ENCODE results near the gene MYO3B. TPM values are rescaled to one million over a fixed set of nuclear protein-coding genes. Genes with fewer than 3 reads are reported as not detected.
"Not testable (repeated sequence)": the region's sequence is repeated elsewhere in the genome, so short reads cannot be mapped to it uniquely, and the experiment has no call there.

The MYO3B gene
- total RNA-seq, 1 experiment from 2014 or later = not detected

DNA sequence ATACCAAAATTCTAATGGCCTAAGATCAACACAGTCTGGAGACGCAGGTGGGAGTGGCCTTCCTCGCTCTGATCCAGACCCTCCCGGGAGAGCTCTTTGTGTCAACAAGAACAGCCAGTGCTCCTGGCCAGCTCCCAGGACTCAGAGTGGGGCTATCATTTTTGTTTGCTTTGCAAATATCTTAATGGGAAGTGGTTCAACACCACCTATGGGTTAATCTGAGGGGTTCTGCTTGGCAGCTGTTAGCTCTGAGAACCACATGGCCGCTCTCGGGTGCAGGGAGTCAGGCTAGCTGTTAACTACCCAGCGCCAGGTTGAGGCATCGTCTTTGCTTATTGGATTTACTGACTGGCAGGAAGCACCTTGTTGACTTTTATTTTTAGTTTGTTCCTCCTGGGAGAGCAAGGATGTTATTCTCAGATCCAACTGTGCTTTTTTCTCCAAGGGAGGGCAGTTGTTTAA is 352.4 kb downstream of the MYO3B start:
- no peak for DNase-seq (ENCODE audit: extremely low read depth, low read depth)

DNA sequence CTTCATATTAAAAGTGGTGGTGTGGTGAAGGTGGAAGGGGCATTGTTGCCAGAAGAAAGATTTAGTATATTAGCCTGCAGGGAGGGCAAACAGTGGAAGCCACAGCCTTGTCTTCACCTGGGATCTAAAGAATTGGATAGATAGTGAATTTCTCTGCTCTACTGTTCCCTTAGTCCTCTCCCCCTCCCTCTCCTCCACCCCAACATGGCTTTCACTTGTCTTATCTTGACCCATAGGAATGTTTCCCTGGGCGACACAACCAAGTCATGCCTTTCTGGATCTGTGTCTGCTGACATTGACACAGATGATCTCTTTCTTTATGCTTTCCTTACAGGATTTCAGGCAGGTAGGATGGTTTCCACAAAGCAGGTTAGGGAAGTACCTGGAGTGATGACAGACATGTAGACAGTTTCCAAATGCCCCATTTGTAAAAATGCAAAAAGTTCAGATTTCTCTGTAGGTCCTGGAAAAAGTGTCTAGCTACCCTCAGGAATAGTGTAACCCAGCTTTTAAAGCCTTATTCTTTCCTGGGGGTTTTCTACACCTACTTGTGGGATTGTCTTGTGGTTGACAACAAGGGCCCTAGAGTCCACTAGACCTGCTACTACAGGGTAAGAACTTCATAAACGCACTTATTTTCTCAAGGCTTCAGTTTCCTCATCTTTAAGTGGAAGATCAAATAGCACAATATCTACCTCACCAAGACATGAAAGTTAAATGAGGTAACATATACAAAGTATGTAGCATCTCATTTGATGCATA is 353.0 kb downstream of the MYO3B start:
- no peak for DNase-seq (ENCODE audit: extremely low read depth, low read depth)

DNA sequence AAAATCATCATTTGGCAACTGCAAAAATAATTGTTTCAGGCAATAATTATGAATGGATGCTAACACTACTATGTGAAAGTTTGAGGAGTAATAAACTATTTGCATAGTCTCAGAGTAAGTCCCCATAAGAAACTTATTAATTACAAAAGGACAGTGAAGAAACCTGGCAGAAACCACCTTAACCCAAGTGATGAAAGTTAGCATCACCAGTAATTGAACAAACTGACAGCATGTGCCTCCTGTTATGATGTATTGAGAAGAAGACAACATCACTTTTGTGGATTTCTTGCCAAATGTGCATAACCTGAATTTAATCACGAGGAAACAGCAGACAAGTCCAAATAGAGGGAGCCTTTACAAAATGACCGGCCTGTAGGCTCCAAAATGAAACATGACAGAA is 353.9 kb downstream of the MYO3B start:
- DNase-seq (ENCODE audit: extremely low read depth, low read depth) = no peak

DNA sequence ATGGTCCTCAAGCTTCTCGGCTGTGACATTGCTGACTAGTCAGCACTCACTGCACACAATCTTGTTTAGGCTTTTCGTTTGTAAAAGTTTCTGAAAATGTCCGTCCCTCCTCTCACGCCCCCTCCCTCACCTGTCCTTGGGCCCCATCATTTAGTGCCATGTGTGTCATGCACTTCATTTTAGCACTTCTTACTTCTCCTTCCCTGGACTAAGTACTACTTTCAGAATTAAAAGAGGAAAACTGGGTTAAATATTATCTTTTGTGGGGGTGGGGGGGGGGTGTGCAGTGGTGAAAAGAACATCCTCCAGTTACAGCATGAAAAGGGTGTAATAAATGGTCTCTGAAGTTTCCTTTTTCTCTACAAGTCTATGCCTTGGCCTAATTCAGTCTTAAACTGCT is 355.2 kb downstream of the MYO3B start:
- no peak for DNase-seq (ENCODE audit: extremely low read depth, low read depth)

DNA sequence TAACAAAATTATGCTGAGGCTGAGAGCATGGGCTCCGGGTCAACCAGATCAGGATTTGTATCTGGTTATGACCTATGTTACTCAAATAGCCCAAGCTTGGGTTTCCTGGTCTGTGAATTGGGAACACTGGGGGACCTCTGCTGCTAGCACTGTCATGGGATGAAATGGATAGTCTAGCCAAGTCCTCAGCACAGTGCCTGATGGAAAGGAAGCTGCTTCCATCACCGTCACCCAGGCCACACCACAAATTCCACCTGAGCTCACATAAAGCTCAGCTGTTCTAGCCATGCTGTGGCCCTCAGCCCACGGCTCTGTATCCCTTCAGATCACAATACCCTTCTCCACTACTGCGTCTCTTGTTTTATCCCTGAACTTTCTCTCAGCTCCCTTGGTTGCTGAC is 357.6 kb downstream of the MYO3B start:
- DNase-seq (ENCODE audit: extremely low read depth, low read depth) = no peak

DNA sequence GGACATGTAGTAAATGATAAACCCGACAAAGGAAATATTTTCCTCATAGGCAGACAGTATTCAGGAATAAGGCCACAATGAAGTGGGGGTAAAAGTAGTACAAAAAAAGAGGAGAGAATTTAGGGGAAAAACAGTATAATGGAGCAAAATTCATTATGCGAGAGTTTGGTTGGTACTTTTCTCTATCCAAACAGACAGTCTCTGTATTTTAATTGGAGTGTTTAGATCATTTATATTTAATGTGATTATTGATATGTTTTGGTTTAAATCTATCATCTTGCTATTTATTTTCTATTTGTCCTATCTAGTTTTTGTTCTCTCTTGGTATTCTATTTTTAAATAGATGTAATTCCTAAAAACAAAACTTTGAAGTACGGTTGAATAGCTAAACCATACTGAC is 366.9 kb downstream of the MYO3B start:
- DNase-seq (ENCODE audit: extremely low read depth, low read depth) = no peak

DNA sequence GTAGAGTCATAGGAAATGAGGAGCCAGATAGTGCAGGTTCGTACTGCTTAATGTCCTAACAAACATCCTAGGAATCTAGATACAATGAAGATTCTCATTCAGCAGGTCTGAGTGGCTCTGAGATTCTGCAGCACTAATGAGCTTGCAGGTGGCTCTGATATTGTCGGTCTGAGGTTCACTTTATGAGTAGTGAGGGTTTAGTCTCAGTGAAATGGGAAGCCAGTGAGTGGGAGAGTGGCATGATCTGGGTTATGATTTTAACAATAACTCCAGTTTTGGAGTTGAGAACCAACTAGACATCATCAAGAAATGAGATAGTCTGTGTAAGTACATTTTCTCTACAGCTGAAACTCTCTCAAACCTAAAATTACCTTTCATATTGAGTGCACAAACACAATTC is 370.4 kb downstream of the MYO3B start:
- DNase-seq (ENCODE audit: extremely low read depth, low read depth) = no peak

DNA sequence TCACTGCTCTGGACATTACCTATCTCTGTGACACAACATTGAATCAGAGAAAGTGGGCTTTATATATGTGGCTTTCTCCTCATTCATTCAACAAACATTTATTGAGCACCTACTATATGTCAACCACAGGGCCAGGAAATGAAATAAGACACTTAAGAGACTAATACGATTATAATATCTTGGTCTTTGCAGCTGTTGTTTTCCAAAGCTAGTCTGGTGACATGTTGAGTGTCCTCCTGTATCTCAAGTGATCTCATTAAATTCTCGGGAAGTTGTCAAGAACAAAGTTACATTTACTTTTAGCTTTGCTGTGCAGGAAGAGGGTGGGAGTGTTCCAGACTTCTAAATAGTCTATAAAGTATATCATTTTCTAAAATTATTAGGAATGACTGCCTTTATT is 372.6 kb downstream of the MYO3B start:
- no peak for DNase-seq (ENCODE audit: extremely low read depth, low read depth)

DNA sequence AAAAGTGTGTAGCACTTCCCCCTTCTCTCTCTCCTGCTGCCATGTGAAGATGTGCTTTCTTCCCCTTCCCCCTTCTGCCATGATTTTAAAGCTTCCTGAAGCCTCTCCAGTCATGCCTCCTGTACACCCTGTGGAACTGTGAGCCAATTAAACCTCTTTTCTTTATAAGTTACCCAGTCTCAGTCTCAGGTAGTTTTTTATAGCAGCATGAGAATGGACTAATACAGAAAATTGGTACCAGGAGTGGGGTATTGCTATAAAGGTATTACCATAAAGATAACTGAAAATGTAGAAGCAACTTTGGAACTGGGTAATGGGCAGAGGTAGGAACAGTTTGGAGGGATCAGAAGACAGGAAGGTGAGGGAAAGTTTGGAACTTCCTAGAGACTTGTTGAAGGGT is 374.0 kb downstream of the MYO3B start:
- not testable (repeated sequence) for DNase-seq (ENCODE audit: extremely low read depth, low read depth)

DNA sequence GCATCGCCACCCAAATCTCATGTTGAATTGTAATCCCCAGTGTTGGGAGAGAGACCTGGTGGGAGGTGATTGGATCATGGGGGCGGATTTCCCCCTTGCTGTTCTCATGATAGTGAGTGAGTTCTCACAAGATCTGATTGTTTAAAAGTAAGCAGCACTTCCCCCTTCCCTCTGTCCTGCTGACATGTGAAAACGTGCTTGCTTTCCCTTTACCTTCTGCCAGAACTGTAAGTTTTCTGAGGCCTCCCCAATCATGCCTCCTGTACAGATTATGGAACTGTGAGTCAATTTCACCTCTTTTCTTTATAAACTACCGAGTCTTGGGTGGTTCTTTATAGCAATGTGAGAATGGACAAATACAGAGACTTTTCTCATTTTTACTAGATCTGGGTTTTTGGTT is 375.8 kb downstream of the MYO3B start:
- DNase-seq (ENCODE audit: extremely low read depth, low read depth) = no peak

DNA sequence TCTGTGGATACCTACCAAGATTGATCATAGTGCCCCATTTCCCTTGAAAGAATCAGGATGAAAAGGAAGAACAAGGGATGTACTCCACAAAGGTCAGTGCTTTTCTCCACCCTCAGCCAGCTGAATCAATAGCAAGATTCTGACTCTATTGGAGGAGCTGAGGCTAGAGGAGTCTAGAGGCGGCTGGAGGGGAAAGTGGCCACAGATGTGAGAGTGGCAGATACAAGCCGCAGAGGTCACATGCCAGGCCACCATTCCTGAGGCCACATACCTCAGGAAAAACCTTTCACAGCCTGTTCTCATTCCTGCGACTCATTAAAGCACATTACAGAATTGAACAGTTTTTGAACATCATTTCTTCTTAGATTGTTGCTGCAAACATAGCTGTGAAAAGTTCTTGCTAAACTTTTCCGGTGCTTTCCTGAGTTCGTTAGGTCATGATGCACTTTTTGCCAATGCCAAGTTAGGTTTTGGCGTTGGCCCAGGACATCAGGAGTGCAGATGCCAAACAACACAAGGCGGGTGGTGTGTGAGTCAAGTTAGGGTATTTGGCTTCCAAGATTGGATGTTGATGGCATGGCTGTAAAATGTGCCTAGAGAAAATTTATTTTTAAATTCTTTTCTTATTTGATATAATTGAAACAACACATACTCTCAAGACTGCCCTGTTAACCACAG is 376.5 kb downstream of the MYO3B start:
- DNase-seq (ENCODE audit: extremely low read depth, low read depth) = no peak

DNA sequence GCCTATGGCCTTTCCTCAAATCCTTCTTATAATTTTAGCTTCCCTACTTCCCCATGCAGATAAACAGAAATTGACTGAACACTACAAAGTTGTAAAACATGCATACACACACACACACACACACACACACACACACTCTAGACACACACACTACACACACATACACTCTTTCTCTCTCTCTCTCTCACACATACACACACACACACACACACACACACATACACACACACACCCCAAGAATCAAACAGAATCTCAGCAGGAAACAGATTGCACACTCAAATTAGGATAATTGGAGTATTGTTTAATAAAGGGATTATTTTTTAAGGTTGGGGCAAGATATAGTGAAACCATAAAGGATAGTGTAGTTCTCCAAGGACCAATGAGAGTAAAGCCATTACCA is 385.0 kb downstream of the MYO3B start:
- DNase-seq (ENCODE audit: extremely low read depth, low read depth) = no peak

DNA sequence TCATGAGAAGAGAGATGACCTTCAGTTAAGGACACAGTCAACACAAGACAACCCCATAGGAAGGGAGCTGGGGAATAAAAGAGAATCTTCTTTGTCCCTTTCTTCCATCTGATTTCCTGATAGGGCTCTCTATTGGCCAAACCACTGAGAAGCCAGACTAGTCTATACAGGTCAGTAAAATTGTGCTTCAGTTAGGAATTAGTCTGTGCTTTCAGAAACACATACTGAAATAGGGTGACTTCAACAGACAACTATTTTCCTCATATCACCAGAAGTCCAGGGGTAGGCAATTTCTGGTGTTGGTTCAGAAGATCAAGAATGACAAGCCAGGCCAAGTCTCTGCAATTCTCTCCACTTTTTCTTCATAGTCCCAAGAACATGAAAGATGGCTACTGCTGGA is 385.5 kb downstream of the MYO3B start:
- DNase-seq (ENCODE audit: extremely low read depth, low read depth) = no peak

DNA sequence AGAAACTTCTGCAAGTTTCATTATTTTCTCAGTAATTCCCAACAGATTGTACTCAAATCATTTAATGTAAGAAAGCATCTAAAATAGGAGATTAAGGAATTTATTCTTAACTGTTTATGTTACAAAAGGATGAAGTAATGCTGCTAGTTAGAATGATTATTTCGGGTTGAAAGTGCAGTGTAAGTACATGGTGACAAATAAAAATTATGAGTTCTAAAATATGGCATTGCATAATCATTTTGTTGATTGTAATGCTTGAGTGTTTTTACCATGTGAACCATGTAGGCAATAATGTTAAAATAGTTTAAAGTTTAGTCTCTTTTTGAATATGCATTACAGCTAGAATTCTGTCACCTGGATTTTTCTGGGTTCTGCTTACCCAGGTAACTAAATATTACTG is 388.2 kb downstream of the MYO3B start:
- no peak for DNase-seq (ENCODE audit: extremely low read depth, low read depth)

DNA sequence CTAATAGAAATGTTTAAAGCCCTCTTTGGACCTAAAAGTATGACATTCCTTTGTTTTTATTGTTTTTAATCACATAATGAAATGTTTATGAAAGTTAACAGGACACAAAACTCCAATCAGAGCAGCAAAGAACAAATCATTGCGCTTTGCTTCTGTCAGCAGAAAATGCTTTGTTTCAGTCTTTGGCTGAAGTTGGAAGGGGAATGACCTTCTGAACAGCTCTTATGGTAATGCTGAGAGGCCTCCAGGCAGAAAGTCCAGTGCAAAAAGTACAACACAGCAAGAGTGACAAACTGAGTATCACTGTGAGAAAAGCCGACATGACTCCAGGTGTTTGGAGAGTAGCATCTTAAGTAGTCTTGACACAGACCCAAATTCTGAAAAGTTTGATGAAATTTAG is 389.5 kb downstream of the MYO3B start:
- no peak for DNase-seq (ENCODE audit: extremely low read depth, low read depth)

DNA sequence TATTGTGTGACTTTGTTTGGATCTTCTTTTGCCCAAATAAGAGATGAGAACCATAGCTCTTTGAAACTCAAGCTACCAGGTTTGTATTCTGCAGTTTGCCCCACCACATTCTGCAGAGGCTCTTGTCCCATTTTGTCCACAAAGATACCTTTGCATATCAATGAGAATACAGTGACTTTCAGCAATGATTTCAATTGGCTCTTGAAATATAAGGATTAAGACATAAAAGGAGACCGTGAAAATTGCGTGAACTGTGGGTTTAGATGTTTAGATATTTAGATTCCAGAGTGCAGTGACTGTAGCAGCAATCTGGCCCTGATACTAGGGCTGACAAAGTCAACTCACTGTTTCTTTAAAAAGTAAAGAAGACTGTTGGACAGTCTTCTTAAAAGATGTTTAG is 390.6 kb downstream of the MYO3B start:
- no peak for DNase-seq (ENCODE audit: extremely low read depth, low read depth)

DNA sequence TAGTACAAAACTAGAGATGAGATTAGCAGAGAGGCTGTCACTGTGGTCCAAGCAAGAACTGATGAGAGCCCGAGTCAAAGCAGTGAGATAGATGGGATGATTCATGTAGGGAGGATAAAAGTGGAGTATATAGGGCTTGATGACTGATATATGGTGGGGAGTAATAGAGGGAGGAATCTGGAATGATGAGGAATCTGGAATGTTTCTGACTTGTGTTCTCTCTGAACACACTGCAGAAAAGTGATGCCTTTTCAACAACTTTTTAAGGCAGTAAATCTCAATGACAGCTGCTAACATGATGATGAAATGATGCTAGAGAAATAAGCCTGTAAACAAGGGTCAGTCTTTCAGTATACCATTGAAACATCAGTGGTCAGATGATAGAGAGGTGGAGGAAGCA is 393.7 kb downstream of the MYO3B start:
- no peak for DNase-seq (ENCODE audit: extremely low read depth, low read depth)

DNA sequence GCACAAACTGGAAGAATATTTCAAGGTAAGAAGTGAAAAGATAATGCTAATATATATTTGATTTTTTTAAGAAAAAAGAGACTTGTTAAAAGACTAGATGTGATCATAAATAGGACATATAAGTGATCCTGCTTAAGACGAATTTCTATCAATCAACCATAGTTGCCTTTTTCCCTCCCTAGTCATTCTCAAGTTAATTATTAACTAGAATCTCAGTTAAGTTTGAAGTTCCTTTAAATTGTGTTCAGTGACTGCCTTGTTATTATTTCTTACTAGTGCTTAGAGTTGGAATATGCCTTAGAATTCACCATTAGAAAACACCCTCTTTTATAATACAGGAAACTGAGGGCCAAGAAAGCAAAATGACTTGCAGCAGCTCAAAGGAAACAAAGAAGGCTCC is 395.7 kb downstream of the MYO3B start:
- DNase-seq (ENCODE audit: extremely low read depth, low read depth) = no peak

DNA sequence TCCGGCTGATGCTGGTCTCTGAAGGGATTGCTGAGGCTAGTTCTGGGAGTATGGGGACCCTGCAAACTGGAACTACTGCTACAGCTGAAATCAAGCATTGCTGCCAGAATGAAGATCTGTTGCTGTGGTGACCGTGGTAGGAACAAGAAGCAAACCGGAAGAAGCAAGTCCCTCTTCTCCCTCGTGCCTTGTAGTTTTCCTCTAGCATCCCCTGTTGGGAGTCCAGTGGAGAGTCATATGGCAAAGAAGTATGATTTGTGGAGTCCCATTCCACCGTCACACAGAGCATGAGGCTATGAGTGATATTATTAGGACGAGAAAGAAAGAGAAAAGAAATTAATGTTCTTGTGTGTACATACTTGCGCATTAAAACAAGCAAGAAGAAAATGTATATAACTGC is 398.3 kb downstream of the MYO3B start:
- DNase-seq (ENCODE audit: extremely low read depth, low read depth) = no peak

DNA sequence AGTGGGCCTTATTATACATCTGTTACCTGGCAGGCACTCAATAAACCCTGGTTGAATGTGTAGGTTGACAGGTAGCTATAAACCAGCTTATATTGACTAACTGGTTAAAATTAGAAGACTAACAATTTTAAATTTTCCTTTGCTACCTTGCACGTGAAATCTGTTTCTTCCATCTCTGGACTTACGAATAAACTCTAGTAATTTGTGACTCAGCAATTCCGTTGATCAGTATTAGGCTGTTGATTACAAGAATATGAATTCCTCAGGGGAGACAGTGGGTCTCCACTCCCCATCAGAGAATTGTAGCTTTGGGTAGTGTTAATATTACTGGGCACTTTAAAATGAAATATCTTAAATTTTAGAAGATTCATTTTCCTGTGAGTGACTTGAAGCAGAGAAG is 399.4 kb downstream of the MYO3B start:
- DNase-seq (ENCODE audit: extremely low read depth, low read depth) = no peak

DNA sequence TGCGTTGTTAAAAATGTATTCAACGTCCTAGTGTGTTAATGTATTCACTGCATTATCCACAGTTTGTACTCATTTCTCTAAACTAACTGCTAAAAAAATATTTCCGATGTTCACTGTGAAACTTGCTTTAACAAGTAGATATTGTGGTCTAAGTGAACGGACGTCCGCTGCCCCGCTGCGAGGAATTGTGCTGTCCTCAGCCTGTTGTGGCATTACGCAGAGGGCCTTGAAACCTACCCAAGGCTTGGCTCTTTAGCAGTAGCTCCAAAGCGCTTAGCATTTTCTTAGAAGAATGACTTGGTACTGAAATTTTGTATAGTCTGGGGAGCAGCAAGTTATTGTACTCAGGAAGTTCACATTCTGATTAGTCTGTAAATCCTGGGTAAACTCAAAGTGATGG is 400.7 kb downstream of the MYO3B start:
- DNase-seq (ENCODE audit: extremely low read depth, low read depth) = no peak

DNA sequence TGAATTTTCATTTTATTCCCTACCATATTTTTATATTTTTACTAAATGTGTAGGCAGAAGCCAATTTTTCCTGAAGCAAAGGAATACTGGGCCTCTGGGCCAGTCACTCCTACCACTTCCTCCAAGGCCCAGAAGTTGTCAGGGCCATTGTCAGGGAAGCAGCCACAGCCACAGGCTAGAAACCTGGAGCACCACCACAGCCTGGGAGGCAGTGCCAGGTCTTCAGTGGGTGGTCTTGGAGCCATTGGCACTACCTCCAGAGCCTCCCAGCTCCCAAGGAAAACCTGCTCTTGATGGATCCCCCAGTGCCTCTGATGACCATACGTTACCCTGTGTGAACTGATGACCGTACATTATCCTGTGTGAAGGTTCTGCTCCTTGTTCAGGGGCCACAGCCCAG is 401.6 kb downstream of the MYO3B start:
- no peak for DNase-seq (ENCODE audit: extremely low read depth, low read depth)

DNA sequence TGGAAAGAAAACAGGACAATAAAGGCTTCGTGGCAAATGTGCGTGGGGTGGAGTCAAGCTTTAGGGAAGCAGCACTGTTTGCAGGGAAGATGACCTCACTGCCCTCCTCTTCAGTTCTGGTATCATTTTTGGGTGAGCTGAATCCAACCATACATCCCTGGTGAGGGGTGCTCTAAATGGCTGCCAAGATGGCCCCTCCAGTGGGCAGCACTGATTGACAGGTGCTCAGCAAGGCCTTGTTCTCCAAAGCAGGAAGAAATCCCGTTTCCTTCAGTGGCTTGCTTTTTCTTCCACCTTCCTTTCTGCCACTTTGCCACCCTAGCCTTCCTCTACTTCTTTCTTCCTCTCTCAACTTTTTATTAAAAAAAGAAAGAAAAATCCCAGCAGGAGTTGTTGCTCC is 404.4 kb downstream of the MYO3B start:
- DNase-seq (ENCODE audit: extremely low read depth, low read depth) = no peak
